ENCODE data around the gene CYGB.

CYGB gene

GRCh38 chr17:76485569-76485968 lies 51.9 kb downstream of the CYGB start:
- no peak overlapping the region for H3K4me3 ChIP-seq (ENCODE audit: low read length)
- H3K9me3 ChIP-seq (ENCODE audit: low read length), result no peaks in the 10 kb centered on the region
- H3K36me3 ChIP-seq (ENCODE audit: insufficient read depth, low read length), result no peaks in the 10 kb centered on the region
- H3K27me3 ChIP-seq (ENCODE audit: insufficient read depth, low read length), result no peaks in the 10 kb centered on the region
- no peak overlapping the region for H2AFZ ChIP-seq (ENCODE audit: low read depth, low read length)
- H3K4me1 ChIP-seq (ENCODE audit: insufficient read depth, low read length), result peaks cover 9% of the 10 kb centered on the region

- Histone ChIP-seq H3K36me3 (ENCODE audit: insufficient read depth, low read length) (no peaks in the 10 kb centered on the region), H3K4me1 (ENCODE audit: insufficient read depth, low read length) (peaks cover 12% of the 10 kb centered on the region), H3K4me3 (ENCODE audit: low read length) (no peak overlapping the region), H3K9me3 (ENCODE audit: low read length) (no peaks in the 10 kb centered on the region), H3K27me3 (ENCODE audit: insufficient read depth, low read length) (no peaks in the 10 kb centered on the region), H2AFZ (ENCODE audit: low read depth, low read length) (no peak overlapping the region)
These were observed 53.2 kb downstream of the CYGB start for GRCh38 chr17:76484228-76484725.

DNA sequence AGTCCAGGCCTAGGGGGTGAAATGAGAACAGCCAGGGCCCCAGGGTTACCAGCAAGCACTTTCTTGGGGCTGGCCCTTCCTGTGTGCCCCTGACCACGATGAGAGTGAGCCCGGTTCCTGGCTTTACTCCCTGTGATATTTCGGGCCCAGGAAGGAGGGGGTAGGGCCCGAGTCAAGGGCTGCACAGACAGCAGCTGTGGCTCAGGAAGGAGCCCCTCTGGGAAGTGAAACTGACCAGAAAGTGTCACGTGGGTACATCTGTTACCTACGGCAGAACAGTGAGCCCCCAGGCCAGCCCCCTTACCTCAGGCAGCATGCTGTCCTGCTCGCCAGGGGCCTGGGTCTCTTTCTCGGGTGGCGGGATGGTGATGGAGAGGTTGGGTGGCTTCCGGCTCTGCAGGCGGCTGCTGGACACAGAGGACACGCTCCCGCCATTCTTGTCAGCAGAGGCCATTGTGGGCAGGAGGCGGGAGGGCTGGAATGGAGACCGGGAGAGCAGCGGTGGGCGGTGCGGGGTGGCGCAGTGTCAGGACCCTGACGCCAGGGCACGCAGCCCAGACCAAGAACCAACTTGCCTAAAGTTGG lies 56.3 kb downstream of the CYGB start:
- H2AFZ ChIP-seq (ENCODE audit: low read depth, low read length), result peak overlapping the region; percentile 72
- peak overlapping the region; percentile 5 for H3K4me3 ChIP-seq (ENCODE audit: low read length)
- H3K9me3 ChIP-seq (ENCODE audit: low read length), result no peaks in the 10 kb centered on the region
- no peaks in the 10 kb centered on the region for H3K27me3 ChIP-seq (ENCODE audit: insufficient read depth, low read length)
- H3K4me1 ChIP-seq (ENCODE audit: insufficient read depth, low read length), result peaks cover 12% of the 10 kb centered on the region
- H3K36me3 ChIP-seq (ENCODE audit: insufficient read depth, low read length), result no peaks in the 10 kb centered on the region

GRCh38 chr17:76480632-76481031 lies 56.9 kb downstream of the CYGB start:
- H3K36me3 ChIP-seq (ENCODE audit: insufficient read depth, low read length), result no peaks in the 10 kb centered on the region

GRCh38 chr17:76479515-76480060 lies 57.9 kb downstream of the CYGB start:
- Histone ChIP-seq H3K27me3 (ENCODE audit: insufficient read depth, low read length) (no peaks in the 10 kb centered on the region), H2AFZ (ENCODE audit: low read depth, low read length) (no peak overlapping the region), H3K9me3 (ENCODE audit: low read length) (no peaks in the 10 kb centered on the region), H3K4me3 (ENCODE audit: low read length) (no peak overlapping the region), H3K4me1 (ENCODE audit: insufficient read depth, low read length) (peaks cover 12% of the 10 kb centered on the region), H3K36me3 (ENCODE audit: insufficient read depth, low read length) (no peaks in the 10 kb centered on the region)

More at GRCh38 chr17:76480632-76481031, 56.9 kb downstream of the CYGB start:
- H3K27me3 ChIP-seq (ENCODE audit: insufficient read depth, low read length), result no peaks in the 10 kb centered on the region
- H2AFZ ChIP-seq (ENCODE audit: low read depth, low read length), result peak overlapping the region; percentile 72
- peaks cover 12% of the 10 kb centered on the region for H3K4me1 ChIP-seq (ENCODE audit: insufficient read depth, low read length)
- H3K9me3 ChIP-seq (ENCODE audit: low read length), result no peaks in the 10 kb centered on the region
- H3K4me3 ChIP-seq (ENCODE audit: low read length), result peak overlapping the region; percentile 12

- H3K4me1 ChIP-seq (ENCODE audit: insufficient read depth, low read length), result peaks cover 12% of the 10 kb centered on the region
- H3K9me3 ChIP-seq (ENCODE audit: low read length), result no peaks in the 10 kb centered on the region
- H3K27me3 ChIP-seq (ENCODE audit: insufficient read depth, low read length), result peaks cover 3% of the 10 kb centered on the region
- no peak overlapping the region for H3K4me3 ChIP-seq (ENCODE audit: low read length)
- H2AFZ ChIP-seq (ENCODE audit: low read depth, low read length), result no peak overlapping the region
- H3K36me3 ChIP-seq (ENCODE audit: insufficient read depth, low read length), result no peaks in the 10 kb centered on the region
These were observed 58.6 kb downstream of the CYGB start for GRCh38 chr17:76478730-76479514.

GRCh38 chr17:76478097-76478496 lies 59.4 kb downstream of the CYGB start:
- no peak overlapping the region for H3K4me3 ChIP-seq (ENCODE audit: low read length)
- H3K4me1 ChIP-seq (ENCODE audit: insufficient read depth, low read length), result peaks cover 12% of the 10 kb centered on the region
- peaks cover 8% of the 10 kb centered on the region for H3K27me3 ChIP-seq (ENCODE audit: insufficient read depth, low read length)
- no peaks in the 10 kb centered on the region for H3K36me3 ChIP-seq (ENCODE audit: insufficient read depth, low read length)
- no peak overlapping the region for H2AFZ ChIP-seq (ENCODE audit: low read depth, low read length)
- H3K9me3 ChIP-seq (ENCODE audit: low read length), result no peaks in the 10 kb centered on the region

GRCh38 chr17:76477576-76477975 lies 59.9 kb downstream of the CYGB start:
- Histone ChIP-seq H3K36me3 (ENCODE audit: insufficient read depth, low read length) (no peaks in the 10 kb centered on the region), H3K4me1 (ENCODE audit: insufficient read depth, low read length) (peaks cover 12% of the 10 kb centered on the region), H3K4me3 (ENCODE audit: low read length) (no peak overlapping the region), H2AFZ (ENCODE audit: low read depth, low read length) (no peak overlapping the region), H3K9me3 (ENCODE audit: low read length) (no peaks in the 10 kb centered on the region), H3K27me3 (ENCODE audit: insufficient read depth, low read length) (peaks cover 11% of the 10 kb centered on the region)
